ENCODE data around the gene GALNT2.
A peak's percentile ranks its signal among the peaks of the same experiment; 100 is the strongest.

GALNT2 gene

DNA sequence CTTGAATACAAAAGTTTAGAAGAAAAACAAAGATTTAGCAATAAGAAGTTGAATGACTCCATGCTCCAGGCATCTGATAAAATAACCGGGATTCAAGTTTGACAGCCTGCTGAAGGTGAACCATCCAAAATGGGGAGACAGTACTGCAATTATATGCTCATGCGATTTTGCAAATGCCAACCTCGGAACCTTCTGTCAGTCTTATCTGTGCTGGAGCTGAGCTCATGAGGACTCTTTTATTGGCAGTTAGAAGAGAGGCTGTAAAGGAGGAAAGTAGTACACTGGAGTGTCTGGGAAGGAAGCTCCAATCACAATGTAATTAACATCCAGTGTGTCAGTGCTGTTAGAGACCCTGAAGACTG lies 170.0 kb downstream of the GALNT2 start:
- no peak for DNase-seq (ENCODE audit: low spot score)

DNA sequence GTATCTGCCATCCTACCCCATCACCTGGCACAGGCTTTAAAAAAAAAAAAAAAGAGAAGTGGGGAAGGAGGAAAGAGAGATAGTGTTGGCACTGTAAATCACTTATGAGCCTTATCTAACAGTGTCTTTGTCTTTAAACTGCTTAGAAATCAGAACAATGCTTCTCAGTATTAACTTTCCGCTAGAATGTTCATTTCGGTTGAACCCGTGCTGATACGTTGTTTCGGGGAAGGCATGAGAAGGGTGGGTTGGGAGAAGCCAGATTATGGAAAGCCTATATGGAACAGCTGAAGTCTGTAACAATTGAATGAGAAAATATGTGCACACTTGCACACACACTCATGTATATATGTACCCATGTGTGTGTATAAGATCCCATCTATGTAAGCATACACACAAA lies 170.8 kb downstream of the GALNT2 start:
- no peak for DNase-seq (ENCODE audit: low spot score)

DNA sequence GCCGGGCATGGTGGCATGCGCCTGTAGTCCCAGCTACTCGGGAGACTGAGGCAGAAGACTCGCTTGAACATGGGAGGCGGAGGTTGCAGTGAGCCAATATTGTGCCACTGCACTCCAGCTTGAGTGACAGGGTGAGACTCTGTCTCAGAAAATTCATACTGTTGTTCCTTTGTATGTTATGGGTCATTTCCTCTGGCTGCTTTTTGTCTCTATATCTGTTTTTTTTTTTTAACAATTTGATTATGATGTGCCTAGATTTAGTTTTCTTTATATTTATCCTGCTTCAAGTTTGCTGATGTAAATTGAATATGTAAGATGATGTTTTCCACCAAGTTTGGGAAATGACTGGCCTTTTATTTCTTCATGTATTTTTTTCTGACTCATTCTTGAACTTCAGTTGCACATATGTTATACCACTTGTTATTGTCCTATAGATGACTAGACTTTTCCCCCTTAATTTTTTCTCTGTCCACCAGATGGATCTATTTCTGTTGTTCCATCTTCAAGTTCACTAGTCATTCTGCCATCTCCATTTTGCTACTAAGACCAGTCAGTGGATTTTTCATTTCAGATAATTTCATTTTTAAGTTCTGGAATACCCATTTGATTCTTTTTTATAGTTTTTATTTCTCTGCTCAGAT lies 173.5 kb downstream of the GALNT2 start:
- DNase-seq (ENCODE audit: low spot score) = peak; percentile 5

DNA sequence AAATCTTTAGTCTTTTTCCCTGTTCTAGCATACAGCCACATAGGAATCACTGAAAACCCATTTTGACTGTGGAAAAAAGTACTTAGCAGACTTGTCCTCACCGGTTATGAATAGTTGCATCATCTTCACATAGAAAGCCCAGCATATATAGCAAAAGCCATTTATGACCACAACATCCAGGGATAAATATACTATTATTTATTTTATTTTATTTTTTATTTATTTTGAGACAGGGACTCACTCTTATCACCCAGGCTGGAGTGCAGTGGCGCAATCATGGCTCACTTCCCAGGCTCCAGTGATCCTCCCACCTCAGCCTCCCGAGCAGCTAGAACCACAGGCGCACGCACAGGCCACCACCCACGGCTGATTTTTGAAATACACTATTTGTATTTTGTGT lies 175.3 kb downstream of the GALNT2 start:
- DNase-seq (ENCODE audit: low spot score) = no peak

DNA sequence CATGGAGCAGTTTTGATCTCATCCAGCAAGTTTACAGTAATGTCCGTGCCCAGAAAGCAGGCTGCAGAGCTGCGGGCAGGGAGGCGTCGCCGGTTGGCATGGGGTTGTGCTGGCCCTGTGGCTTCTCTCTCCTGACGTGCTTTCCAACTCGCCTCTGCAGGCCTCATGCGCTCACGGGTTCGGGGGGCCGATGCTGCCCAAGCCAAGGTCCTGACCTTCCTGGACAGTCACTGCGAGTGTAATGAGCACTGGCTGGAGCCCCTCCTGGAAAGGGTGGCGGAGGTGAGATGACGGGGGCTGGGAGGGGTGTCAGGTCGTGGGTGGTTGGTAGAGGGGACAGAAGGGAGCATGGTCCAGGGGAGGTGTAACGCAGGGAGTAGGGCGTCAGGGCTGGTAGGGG lies 176.1 kb downstream of the GALNT2 start:
- no peak for DNase-seq (ENCODE audit: low spot score)

DNA sequence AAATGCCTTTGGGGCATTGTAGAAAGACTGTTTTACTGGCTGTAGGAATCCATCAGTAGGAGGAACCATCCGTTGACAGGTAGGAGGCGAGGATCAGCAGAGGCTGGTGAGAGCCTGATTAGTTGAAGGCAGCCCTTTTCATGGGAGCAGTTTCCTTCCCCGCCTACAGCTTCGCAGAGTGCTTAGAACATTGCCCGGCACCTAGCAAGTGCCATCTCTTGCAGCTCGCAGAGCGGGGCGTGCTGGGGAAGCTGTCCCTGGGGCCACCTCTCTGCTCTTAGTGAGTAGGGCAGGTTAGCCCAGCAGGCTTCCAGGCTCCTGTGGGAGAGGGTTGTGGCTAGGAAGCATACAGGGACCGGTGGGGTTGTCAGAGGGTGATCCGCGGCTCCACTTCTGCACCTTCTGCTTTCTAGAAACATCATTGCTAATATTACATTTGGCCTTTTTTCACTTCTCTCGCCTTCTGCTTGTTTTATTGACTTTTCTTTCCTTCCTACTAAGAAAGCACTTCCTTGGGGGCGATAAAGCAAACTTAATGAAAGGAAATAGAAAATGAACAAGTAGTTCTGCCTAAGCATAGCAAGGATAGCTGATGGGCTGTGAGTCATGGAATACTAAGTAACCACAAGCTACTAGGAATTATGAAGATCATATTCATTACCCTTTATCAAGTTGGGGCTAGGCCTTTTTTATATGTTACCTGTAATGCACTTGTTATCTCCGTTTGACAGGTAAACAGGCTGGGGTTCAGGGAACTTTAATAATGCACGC lies 176.7 kb downstream of the GALNT2 start:
- no peak for DNase-seq (ENCODE audit: low spot score)

DNA sequence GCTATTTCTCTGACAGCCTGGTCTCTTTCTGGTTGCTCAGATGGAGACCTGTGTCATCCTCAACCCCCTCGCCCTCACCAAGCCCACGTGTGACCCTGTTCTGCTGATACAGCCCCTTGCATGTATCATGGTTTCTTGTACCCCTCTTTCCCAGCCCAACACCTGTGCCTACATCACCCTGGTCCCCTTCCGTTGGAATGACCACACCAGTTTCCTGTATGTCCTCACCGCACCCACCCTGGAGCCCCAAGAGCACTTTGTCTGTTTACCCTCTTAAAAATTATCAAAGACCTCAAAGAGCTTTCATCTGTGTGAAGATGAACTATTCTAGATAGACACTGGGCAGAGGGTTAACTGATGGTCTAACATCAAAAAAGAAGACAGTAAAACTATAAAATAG lies 179.5 kb downstream of the GALNT2 start:
- no peak for DNase-seq (ENCODE audit: low spot score)

DNA sequence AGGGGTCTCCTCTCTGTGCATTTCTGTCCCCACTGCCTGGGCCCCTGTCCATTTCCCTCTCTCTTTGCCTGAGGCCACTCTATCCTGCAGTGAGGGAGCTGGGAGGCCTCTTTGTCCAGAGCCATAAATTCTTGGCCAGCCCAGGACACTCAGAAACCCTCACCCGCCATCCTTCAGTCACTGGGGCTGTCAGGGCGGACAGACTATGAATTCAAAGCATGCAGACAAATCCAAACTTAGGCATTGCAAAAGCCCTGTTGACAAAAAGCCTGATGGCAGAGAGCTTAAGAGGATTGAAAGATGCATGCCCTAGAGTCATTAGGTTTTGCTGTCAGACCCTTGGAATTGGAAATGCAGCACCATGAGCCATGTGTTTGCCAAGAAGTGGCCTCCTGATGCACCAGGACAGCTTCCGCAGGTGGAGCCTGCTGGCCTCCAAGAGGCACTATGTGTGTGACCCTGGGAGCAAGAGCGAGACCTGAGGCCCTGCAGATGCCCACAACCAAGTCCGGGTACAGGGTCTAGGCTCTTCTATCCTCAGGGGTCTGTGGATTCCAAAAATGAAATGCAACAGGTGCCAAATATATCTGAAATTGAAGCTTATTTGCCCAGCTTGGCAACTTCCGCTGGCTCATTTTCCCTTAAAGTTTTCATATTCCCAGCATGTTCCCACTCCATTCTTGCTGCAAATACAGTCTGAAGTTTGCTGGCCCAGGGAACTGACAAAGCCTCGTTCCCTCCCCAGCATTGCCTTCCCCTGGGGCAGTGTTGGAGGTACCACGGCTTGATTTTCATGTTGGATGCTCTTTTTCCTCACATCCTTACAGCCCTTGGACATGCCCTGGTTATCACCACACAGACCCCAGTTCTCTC lies 181.2 kb downstream of the GALNT2 start:
- DNase-seq (ENCODE audit: low spot score) = no peak

DNA sequence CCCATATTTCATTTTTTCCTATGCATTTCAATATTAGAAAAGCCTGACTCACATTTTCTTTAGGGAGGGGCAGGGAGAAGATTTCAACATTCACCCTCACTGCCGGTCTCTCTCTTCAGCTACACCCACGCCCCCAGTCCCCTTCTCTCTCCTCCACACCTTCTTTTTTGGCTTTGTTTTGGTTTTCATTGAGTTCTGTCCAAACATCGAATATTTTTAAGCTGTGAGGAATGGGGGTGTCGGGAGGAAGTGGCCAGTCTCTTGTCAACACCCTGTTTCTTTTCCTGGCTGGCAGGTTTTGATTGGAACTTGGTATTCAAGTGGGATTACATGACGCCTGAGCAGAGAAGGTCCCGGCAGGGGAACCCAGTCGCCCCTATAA lies 181.8 kb downstream of the GALNT2 start:
- no peak for DNase-seq (ENCODE audit: low spot score)

DNA sequence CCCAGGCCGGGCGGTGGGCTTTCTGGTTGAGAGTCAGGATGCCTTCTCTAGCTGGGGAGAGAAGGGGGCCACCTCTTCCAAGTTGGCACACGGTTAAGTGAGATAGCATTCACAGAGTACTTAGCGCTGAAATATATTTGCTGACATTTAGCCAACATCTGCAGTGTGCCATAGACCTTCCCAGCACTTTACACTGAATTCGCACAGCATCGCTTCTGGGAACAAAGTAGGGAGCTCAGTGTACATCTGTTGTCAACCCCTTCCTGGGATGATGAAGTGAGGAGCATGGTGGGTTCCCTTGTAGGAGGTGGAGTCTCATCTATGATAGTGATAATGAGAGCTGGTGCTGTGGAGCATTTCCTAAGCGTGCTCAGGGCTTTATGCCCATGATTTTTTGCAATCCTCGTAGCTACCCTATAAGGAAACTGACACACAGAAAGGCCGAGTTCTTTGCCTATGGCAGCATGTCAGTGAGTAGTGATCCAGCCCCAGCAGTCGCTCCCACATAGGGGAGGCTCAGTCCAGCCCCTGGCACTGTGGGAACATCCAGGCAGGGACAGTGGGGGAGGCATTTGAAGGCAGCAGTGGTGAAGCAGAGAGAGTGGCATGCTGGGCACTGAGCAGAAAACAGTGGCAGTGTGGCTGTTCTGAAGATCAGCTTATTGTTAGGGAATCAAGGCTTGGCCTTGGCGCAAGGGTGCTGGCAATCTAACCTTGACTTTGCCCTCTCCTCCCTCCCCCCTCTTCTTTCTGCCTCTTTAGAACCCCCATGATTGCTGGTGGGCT lies 182.8 kb downstream of the GALNT2 start:
- no peak for DNase-seq (ENCODE audit: low spot score)

DNA sequence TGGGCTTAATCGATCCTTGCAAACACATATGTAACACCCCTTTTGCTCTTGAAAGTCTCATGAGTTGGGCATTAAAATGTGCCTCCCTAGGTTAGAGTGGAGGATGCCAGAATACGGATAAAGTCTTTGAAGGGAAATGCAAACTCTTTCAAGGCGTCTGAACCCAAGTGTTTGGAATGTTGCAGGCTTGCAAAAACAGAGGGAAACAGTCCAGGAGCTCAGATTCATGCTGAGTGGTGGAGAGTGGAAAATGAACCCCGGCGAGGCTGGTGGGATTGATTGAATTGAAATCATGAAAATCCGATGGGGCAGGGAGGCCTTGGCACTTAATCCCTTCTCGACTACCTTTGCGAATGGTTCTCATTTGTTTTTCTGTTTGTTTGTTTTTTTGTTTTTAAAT lies 183.6 kb downstream of the GALNT2 start:
- no peak for DNase-seq (ENCODE audit: low spot score)

DNA sequence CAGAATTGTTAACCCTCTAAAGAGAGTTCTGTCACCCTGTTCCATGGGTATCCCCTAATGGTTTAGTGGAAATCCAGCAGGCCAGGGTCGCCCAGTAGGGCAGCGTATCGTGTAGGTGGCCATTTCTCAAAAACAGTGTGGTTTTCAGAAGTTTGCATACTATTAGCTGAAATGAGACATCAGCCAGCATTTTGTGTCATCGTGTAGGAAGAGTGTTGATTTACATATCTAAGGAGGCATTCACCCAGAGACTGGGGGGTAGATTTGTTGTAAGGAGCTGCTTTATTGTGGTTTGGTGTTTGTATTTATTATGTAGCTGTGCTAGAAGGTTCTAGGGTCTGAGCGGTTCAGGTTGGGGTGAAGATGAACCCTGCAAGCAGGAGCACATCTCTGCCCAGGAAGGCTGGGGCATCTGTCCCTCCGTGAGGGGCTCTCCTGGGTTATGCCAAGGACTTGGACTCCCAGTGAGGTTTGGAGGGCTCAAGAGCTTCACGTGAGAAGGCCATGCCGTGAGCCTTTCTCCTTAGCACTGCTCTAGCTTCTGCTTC lies 184.7 kb downstream of the GALNT2 start:
- no peak for DNase-seq (ENCODE audit: low spot score)

DNA sequence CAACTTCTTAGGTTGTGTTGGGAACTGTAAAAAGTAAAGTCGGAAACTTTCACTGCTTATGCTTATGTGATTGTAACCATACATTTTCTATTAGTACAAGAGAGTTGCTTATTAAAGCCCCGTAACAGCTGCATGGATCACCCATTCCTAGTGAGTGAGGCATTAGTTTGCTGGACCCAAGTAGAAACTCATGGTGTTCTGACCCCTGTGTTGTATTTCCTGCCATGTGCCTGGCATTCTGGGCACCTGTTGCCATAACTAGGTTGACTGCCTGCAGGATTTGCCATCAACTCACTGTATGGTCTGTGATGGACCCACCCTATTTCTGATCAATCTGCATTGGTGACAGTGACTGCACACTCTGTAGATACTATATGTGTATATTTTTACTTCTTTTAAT lies 186.1 kb downstream of the GALNT2 start:
- no peak for DNase-seq (ENCODE audit: low spot score)

DNA sequence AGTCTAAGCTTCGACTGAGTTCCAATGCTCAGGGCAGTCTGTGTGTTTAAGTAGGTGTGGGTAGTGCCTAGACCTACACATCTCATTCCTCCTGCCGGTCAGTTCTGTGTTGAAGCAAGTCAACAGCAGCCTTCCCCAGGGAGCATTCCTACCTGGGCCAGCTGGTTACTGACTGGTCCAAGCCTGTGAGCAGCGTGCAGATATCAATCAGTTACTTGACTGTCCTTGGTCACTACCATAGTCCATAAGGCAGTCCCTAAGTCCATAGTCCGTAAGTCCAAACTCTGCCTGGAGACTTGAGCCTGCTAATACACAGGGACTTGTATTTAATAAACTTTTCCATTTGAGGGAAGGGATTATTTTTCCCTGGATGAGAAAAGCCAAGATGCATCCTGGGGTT lies 187.2 kb downstream of the GALNT2 start:
- DNase-seq (ENCODE audit: low spot score) = no peak

DNA sequence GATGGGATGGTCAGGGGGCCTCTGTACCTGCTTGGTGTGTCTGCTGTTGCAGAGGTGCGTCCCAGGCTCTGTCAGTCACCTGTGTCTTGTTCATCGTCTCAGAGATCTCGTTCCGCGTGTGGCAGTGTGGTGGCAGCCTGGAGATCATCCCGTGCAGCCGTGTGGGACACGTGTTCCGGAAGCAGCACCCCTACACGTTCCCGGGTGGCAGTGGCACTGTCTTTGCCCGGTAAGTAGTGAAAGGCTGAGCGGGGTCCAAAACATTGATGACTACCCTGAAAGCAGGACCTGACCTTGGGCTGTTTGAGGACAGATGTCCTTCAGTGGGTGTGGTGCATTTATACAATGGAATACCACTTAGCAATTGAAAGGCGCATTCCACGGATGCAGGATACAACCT lies 188.1 kb downstream of the GALNT2 start:
- no peak for DNase-seq (ENCODE audit: low spot score)

DNA sequence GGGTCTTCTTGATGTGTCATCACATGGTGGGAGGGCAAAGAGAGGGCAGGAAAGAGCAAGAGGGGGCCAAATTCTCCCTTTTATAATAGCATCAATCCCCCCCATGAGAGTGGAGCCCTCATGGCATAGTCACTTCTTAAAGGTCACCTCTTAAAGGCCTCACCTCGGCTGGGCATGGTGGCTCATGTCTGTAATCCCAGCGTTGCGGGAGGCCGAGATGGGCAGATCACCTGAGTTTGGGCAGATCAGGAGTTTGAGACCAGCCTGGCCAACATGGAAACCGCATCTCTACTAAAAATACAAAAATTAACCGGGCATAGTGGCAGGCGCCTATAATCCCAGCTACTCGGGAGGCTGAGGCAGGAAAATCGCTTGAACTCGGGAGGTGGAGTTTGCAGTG lies 189.0 kb downstream of the GALNT2 start:
- DNase-seq (ENCODE audit: low spot score) = no peak

DNA sequence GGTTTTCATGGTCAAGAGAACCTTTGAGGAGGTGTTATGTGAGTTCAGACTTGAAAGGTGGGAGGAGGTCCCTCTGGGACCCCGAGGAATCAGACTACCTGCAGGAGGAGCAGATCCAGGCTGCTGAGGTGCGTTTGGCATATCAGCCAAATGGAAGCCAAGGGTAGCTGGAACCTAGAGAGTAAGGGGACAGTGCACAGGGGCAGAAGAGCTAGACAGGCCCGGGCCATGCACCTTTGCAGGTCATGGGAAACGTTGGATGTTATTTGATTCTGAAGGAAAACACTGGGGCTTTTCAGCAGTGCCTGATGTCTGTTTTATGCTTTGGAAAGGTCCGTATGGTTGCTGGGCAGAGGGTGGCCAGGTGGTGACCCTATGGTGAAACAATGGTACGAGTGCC lies 189.9 kb downstream of the GALNT2 start:
- no peak for DNase-seq (ENCODE audit: low spot score)

DNA sequence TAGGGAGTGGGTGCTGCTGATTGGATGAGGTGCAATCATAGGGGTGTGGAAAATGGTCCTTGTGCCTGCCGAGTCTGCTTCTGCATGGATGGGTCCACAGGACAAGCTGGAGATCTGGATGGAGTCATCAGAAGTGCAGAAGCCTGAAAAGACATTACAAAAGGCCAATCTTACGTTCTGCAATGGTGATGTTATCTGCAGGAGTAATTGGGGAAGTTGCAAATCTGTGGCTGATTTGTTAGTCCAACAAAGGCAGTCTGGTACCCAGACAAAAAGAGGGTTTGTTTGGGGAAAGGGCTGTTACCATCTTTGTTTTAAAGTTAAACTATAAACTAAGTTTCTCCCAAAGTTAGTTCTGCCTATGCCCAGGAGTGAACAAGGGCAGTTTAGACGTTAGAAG lies 192.6 kb downstream of the GALNT2 start:
- no peak for DNase-seq (ENCODE audit: low spot score)

DNA sequence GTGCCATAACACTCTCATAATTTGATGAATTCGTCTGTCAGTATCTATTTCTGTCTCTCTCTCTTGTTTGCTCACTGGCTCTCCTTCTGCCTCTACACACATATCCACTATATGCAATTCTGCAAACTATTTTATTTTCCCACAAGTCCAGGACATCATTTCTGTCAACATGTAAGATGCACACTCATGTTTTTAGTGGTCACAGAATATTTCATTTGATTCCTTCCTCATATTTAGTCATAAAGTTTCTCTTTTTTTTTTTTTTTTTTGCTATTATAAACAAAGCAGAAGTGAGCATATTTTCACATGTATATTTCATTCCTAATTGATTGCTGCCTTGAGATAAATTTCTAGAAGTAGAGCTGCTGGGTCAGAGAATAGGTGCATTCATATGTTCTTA lies 193.8 kb downstream of the GALNT2 start:
- no peak for DNase-seq (ENCODE audit: low spot score)

DNA sequence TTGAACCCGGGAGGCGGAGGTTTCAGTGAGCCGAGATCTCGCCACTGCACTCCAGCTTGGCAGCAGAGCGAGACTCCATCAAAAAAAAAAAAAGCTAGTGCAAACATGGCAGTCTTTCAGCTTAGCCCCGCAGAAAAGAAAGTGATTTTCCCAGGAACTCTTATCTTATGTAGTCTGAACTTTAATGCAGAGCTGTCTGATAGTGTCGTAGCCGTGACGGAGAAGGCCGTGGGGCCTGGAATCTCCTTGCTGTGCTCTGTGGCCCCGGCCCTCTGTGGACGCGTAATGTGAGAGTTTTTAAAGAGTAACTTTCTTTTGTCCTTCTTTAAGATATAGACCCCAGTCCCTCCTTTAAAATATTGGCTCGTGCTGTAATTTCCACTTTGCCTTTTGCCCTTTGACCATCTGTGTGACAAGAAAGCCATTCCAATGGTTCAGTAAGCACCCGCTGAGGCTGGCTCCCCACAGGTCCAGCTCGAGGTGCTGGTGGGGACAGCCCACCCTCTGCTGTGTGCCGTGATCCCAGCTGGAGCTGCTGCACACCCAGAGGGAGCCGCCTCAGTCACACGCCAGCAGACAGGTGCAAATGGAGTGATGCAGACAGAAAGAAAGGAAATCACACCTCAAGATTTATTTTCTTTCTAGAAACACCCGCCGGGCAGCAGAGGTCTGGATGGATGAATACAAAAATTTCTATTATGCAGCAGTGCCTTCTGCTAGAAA lies 195.1 kb downstream of the GALNT2 start:
- no peak for DNase-seq (ENCODE audit: low spot score)

DNA sequence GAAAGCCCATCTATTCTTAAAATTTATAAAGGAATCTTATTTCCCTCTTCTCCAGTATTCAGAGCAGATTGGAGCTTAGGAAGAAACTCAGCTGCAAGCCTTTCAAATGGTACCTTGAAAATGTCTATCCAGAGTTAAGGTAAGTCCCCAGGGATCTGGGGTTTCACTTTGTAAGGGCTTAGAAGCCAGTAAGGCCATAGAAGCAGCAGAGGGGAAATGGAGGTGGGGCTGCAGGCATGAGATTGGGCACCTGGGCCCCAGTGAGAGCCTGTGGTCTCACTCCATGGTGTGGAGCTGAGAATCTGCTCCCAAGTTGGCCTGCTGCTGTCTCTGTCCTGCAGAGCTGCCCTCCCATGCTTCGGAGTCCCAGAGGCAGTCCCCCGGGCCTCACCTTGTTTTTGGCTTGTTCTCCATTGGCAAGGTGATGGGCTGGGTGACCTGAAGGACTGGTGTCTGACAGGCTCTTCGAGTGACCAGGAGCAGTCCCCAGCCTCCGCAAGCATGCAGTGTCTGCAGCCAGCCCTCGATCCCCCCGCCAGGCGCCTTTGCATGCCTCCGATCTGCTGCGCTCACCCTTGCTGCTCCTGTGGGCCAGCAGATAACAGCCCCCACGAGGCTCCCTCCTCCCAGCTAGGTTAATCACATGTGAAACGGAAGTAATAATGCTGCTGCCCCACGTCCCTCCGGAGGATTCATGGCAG lies 196.0 kb downstream of the GALNT2 start:
- no peak for DNase-seq (ENCODE audit: low spot score)
